Left ventricle myocardium inferior (tissue), 1 donor: ENCODE data around the gene FSIP1. TPM values are rescaled to one million over a fixed set of nuclear protein-coding genes. Genes with fewer than 3 reads are reported as not detected.

Experiments used
- DNase-seq: peaks from one replicate; pipeline ENCODE4 v3.0.0-alpha.2; 2020
- H3K27ac ChIP-seq: fragments of 200-600 bp; replicated peaks from 2 replicates; pipeline ENCODE4 v1.8.0; 2021
- H3K27me3 ChIP-seq: fragments of 200-600 bp; 2 replicates; pipeline ENCODE4 v1.8.0; 2021; ENCODE audit warnings: low read depth
- H3K36me3 ChIP-seq: fragments of 200-600 bp; 2 replicates; pipeline ENCODE4 v1.8.0; 2021
- H3K4me1 ChIP-seq: fragments of 200-600 bp; 2 replicates; pipeline ENCODE4 v1.8.0; 2021
- H3K4me3 ChIP-seq: fragments of 200-600 bp; 2 replicates; pipeline ENCODE4 v1.8.0; 2021; ENCODE audit warnings: mild to moderate bottlenecking, moderate library complexity
- H3K9me3 ChIP-seq: fragments of 200-600 bp; replicated peaks from 2 replicates; pipeline ENCODE4 v1.8.0; 2021
- CTCF ChIP-seq: fragments of 200-600 bp; IDR thresholded peaks from 2 replicates; pipeline ENCODE4 v1.8.0; 2021; ENCODE audit warnings: antibody characterized with exemption, mild to moderate bottlenecking, borderline replicate concordance
- intact Hi-C: fragments of 100-400 bp; cut with micrococcal nuclease; formaldehyde crosslinking; loops from one replicate; pipeline ENCODE4 v1.11.0; 2022
- total RNA-seq: library from RNA; stranded (reverse); fragmentation: NEBNext Ultra II Directional; extraction: Animal tissue kit (Norgen Biotek cat#: 25700); gene quantifications from one replicate; pipeline ENCODE4 v1.2.1, GENCODE V29; 2021
- donor health status: DM: no; HTN: yes; CAD: no; lungs with severe emphysema.

The FSIP1 gene
- total RNA-seq, 1 donor from 2014 or later, result 1.2 TPM

GRCh38 chr15:39575180-39575579, 207.5 kb downstream of the FSIP1 start:
- Histone ChIP-seq H3K27ac (no peak overlapping the region), H3K4me3 (no peak overlapping the region), H3K4me1 (peaks cover 15% of the 10 kb centered on the region), H3K27me3 (peaks cover 3% of the 10 kb centered on the region), H3K36me3 (no peaks in the 10 kb centered on the region), H3K9me3 (no peaks in the 10 kb centered on the region)
- no peak for TF ChIP-seq CTCF
- no peak for DNase-seq
- intact Hi-C loops, result no loop called here

- no peak overlapping the region for H3K27ac ChIP-seq
- H3K27me3 ChIP-seq, result peaks cover 3% of the 10 kb centered on the region
- no peak for DNase-seq
- H3K4me3 ChIP-seq, result no peak overlapping the region
- TF ChIP-seq CTCF, result no peak
- intact Hi-C loops, result no loop called here
- no peaks in the 10 kb centered on the region for H3K9me3 ChIP-seq
- no peaks in the 10 kb centered on the region for H3K36me3 ChIP-seq
- peaks cover 9% of the 10 kb centered on the region for H3K4me1 ChIP-seq
Measured at GRCh38 chr15:39574427-39574826, 208.2 kb downstream of the FSIP1 start.

GRCh38 chr15:39573844-39574243, 208.8 kb downstream of the FSIP1 start:
- TF ChIP-seq CTCF, result no peak
- no peaks in the 10 kb centered on the region for H3K9me3 ChIP-seq
- no peak overlapping the region for H3K27ac ChIP-seq
- intact Hi-C loops, result no loop called here
- H3K4me3 ChIP-seq, result no peak overlapping the region
- no peak for DNase-seq
- peaks cover 3% of the 10 kb centered on the region for H3K27me3 ChIP-seq
- H3K36me3 ChIP-seq, result no peaks in the 10 kb centered on the region
- H3K4me1 ChIP-seq, result peaks cover 3% of the 10 kb centered on the region

- no peak overlapping the region for H3K27ac ChIP-seq
- no peaks in the 10 kb centered on the region for H3K4me1 ChIP-seq
- intact Hi-C loops, result no loop called here
- H3K36me3 ChIP-seq, result no peaks in the 10 kb centered on the region
- H3K27me3 ChIP-seq, result peaks cover 3% of the 10 kb centered on the region
- no peak overlapping the region for H3K4me3 ChIP-seq
- H3K9me3 ChIP-seq, result no peaks in the 10 kb centered on the region
- DNase-seq, result no peak
- no peak for TF ChIP-seq CTCF
Measured at GRCh38 chr15:39573287-39573686, 209.4 kb downstream of the FSIP1 start.

- no peaks in the 10 kb centered on the region for H3K27me3 ChIP-seq
- no peak for TF ChIP-seq CTCF
- DNase-seq, result no peak
- H3K9me3 ChIP-seq, result no peaks in the 10 kb centered on the region
- no peak overlapping the region for H3K4me3 ChIP-seq
- intact Hi-C loops, result no loop called here
- no peak overlapping the region for H3K27ac ChIP-seq
- no peaks in the 10 kb centered on the region for H3K4me1 ChIP-seq
- no peaks in the 10 kb centered on the region for H3K36me3 ChIP-seq
Measured at GRCh38 chr15:39565851-39566250, 216.8 kb downstream of the FSIP1 start.
